Measurements from ENCODE around the gene SLC22A12.

The SLC22A12 gene

GRCh38 chr11:64647019-64647779 lies 56.2 kb downstream of the SLC22A12 start:
- Histone ChIP-seq H3K27me3 (ENCODE audit: insufficient read depth, low read length) (peaks cover 56% of the 10 kb centered on the region), H3K27ac (ENCODE audit: low read length) (no peak overlapping the region), H3K9me3 (ENCODE audit: insufficient read depth, low read depth, low read length) (no peaks in the 10 kb centered on the region), H3K9ac (ENCODE audit: low read depth, low read length) (no peak overlapping the region), H3K36me3 (ENCODE audit: insufficient read depth, low read depth, low read length) (no peaks in the 10 kb centered on the region), H3K4me3 (ENCODE audit: low read length) (no peak overlapping the region), H3K4me1 (ENCODE audit: insufficient read depth, low read length) (peaks cover 18% of the 10 kb centered on the region)

- Histone ChIP-seq H3K36me3 (ENCODE audit: insufficient read depth, low read depth, low read length) (no peaks in the 10 kb centered on the region), H3K9me3 (ENCODE audit: insufficient read depth, low read depth, low read length) (no peaks in the 10 kb centered on the region), H3K27ac (ENCODE audit: low read length) (no peak overlapping the region), H3K4me1 (ENCODE audit: insufficient read depth, low read length) (peaks cover 22% of the 10 kb centered on the region), H3K27me3 (ENCODE audit: insufficient read depth, low read length) (peaks cover 48% of the 10 kb centered on the region), H3K9ac (ENCODE audit: low read depth, low read length) (no peak overlapping the region), H3K4me3 (ENCODE audit: low read length) (no peak overlapping the region)
These were observed 57.5 kb downstream of the SLC22A12 start for GRCh38 chr11:64648551-64648950.

- H3K9ac ChIP-seq (ENCODE audit: low read depth, low read length), result no peak overlapping the region
- peaks cover 41% of the 10 kb centered on the region for H3K27me3 ChIP-seq (ENCODE audit: insufficient read depth, low read length)
- no peak overlapping the region for H3K27ac ChIP-seq (ENCODE audit: low read length)
- no peaks in the 10 kb centered on the region for H3K9me3 ChIP-seq (ENCODE audit: insufficient read depth, low read depth, low read length)
- peaks cover 17% of the 10 kb centered on the region for H3K4me1 ChIP-seq (ENCODE audit: insufficient read depth, low read length)
- no peak overlapping the region; the same call in 1 of the 2 replicates for H3K4me3 ChIP-seq (ENCODE audit: low read length)
- no peaks in the 10 kb centered on the region for H3K36me3 ChIP-seq (ENCODE audit: insufficient read depth, low read depth, low read length)
These were observed 58.3 kb downstream of the SLC22A12 start for GRCh38 chr11:64649291-64649697.

GRCh38 chr11:64650923-64651523 lies 60.0 kb downstream of the SLC22A12 start:
- Histone ChIP-seq H3K27me3 (ENCODE audit: insufficient read depth, low read length) (peaks cover 27% of the 10 kb centered on the region), H3K9me3 (ENCODE audit: insufficient read depth, low read depth, low read length) (no peaks in the 10 kb centered on the region), H3K27ac (ENCODE audit: low read length) (no peak overlapping the region), H3K36me3 (ENCODE audit: insufficient read depth, low read depth, low read length) (no peaks in the 10 kb centered on the region), H3K4me1 (ENCODE audit: insufficient read depth, low read length) (peaks cover 8% of the 10 kb centered on the region; the same call in 1 of the 2 replicates), H3K9ac (ENCODE audit: low read depth, low read length) (no peak overlapping the region), H3K4me3 (ENCODE audit: low read length) (no peak overlapping the region)

All from iPS-20b (cell line).